ENCODE measurements around the gene G6PD.

G6PD gene

GRCh38 chrX:154486052-154486395, 60.6 kb downstream of the G6PD start:
- DNase-seq, result peak; percentile 51

- peak; percentile 29 for DNase-seq
Measured at GRCh38 chrX:154485150-154486051, 61.2 kb downstream of the G6PD start.

- DNase-seq, result peak; percentile 25
Measured at GRCh38 chrX:154484255-154485149, 62.1 kb downstream of the G6PD start.

- DNase-seq, result no peak
Measured at GRCh38 chrX:154483325-154483724, 63.3 kb downstream of the G6PD start.

GRCh38 chrX:154482786-154483185, 63.9 kb downstream of the G6PD start:
- no peak for DNase-seq

- DNase-seq, result no peak
Measured at GRCh38 chrX:154481911-154482601, 64.6 kb downstream of the G6PD start.
